ENCODE results near the gene PSIP1. TPM values are rescaled to one million over a fixed set of nuclear protein-coding genes. Genes with fewer than 3 reads are reported as not detected.
A peak's percentile ranks its signal among the peaks of the same experiment; 100 is the strongest.

The PSIP1 gene
- total and polyA plus RNA-seq, 2 experiments from 2014 or later: 77.6 to 101 TPM

- H3K27ac ChIP-seq: peak overlapping the region; percentile 92
- H3K4me1 ChIP-seq (ENCODE audit: low read depth): peaks cover 11% of the 10 kb centered on the region
- no peak for TF ChIP-seq CTCF (IDR thresholded peaks at IDR 0.05; ENCODE audit: low read depth, low read length)
- H3K9me3 ChIP-seq (ENCODE audit: low read depth): no peaks in the 10 kb centered on the region
- H3K27me3 ChIP-seq: no peaks in the 10 kb centered on the region
- no peak for DNase-seq (ENCODE audit: low read depth in 1 of 2, low spot score in 1 of 2)
- peak overlapping the region; percentile 88 for H3K4me3 ChIP-seq
- peaks cover 3% of the 10 kb centered on the region for H3K36me3 ChIP-seq
Measured at GRCh38 chr9:15421990-15422371, 88.8 kb downstream of the PSIP1 start.

- Histone ChIP-seq H3K4me1 (ENCODE audit: low read depth) (peaks cover 11% of the 10 kb centered on the region), H3K27ac (no peak overlapping the region), H3K36me3 (peaks cover 3% of the 10 kb centered on the region), H3K27me3 (no peaks in the 10 kb centered on the region), H3K4me3 (no peak overlapping the region), H3K9me3 (ENCODE audit: low read depth) (no peaks in the 10 kb centered on the region)
- TF ChIP-seq CTCF (IDR thresholded peaks at IDR 0.05; ENCODE audit: low read depth, low read length): no peak
- DNase-seq (ENCODE audit: low read depth in 1 of 2, low spot score in 1 of 2): no peak
Measured at GRCh38 chr9:15421532-15421931, 89.2 kb downstream of the PSIP1 start.

- no peak for DNase-seq (ENCODE audit: low read depth in 1 of 2, low spot score in 1 of 2)
- no peak for TF ChIP-seq CTCF (IDR thresholded peaks at IDR 0.05; ENCODE audit: low read depth, low read length)
- Histone ChIP-seq H3K27me3 (no peaks in the 10 kb centered on the region), H3K36me3 (peaks cover 3% of the 10 kb centered on the region), H3K27ac (no peak overlapping the region), H3K9me3 (ENCODE audit: low read depth) (no peaks in the 10 kb centered on the region), H3K4me1 (ENCODE audit: low read depth) (peaks cover 11% of the 10 kb centered on the region), H3K4me3 (no peak overlapping the region)
Measured at GRCh38 chr9:15420796-15421195, 90.0 kb downstream of the PSIP1 start.

- no peaks in the 10 kb centered on the region for H3K9me3 ChIP-seq (ENCODE audit: low read depth)
- DNase-seq (ENCODE audit: low read depth in 1 of 2, low spot score in 1 of 2): no peak
- H3K36me3 ChIP-seq: no peaks in the 10 kb centered on the region
- H3K27ac ChIP-seq: no peak overlapping the region
- TF ChIP-seq CTCF (IDR thresholded peaks at IDR 0.05; ENCODE audit: low read depth, low read length): no peak
- H3K4me1 ChIP-seq (ENCODE audit: low read depth): no peaks in the 10 kb centered on the region
- no peak overlapping the region for H3K4me3 ChIP-seq
- H3K27me3 ChIP-seq: no peaks in the 10 kb centered on the region
Measured at GRCh38 chr9:15417626-15418025, 93.1 kb downstream of the PSIP1 start.

- DNase-seq (ENCODE audit: low read depth in 1 of 2, low spot score in 1 of 2): peak; percentile 21 to 69
- H3K4me3 ChIP-seq: no peak overlapping the region
- no peak overlapping the region for H3K27ac ChIP-seq
- H3K27me3 ChIP-seq: no peaks in the 10 kb centered on the region
- no peaks in the 10 kb centered on the region for H3K4me1 ChIP-seq (ENCODE audit: low read depth)
- no peaks in the 10 kb centered on the region for H3K36me3 ChIP-seq
- peak; percentile 48 for TF ChIP-seq CTCF (IDR thresholded peaks at IDR 0.05; ENCODE audit: low read depth, low read length)
- no peaks in the 10 kb centered on the region for H3K9me3 ChIP-seq (ENCODE audit: low read depth)
Measured at GRCh38 chr9:15416880-15417279, 93.9 kb downstream of the PSIP1 start.

Other genes starting within 250 kb of the PSIP1 start
- gene TTC39B, start 203.8 kb downstream of the PSIP1 start, total RNA-seq: 1.3 and 4.1 TPM in 2 replicates
- gene TTC39B, start 203.8 kb downstream of the PSIP1 start, polyA plus RNA-seq: 0.94 and 1.3 TPM in 2 replicates
- 107 and 147 TPM in 2 replicates for gene SNAPC3, start 88.1 kb downstream of the PSIP1 start, total RNA-seq
- gene SNAPC3, start 88.1 kb downstream of the PSIP1 start, polyA plus RNA-seq: 46.2 and 65.2 TPM in 2 replicates
- gene CCDC171, start 42.1 kb upstream of the PSIP1 start, total RNA-seq: 2.9 and 4.5 TPM in 2 replicates
- 2.5 and 2.8 TPM in 2 replicates for gene CCDC171, start 42.1 kb upstream of the PSIP1 start, polyA plus RNA-seq

All from cardiac muscle cell (in vitro differentiated cells and primary cell).